Sigmoid colon (tissue), 7 donors: ENCODE measurements around the gene TRMT10C. TPM values are rescaled to one million over a fixed set of nuclear protein-coding genes. Genes with fewer than 3 reads are reported as not detected.
"Not testable (repeated sequence)": the region's sequence is repeated elsewhere in the genome, so short reads cannot be mapped to it uniquely, and the experiment has no call there.

Source experiments
- DNase-seq: peaks from one replicate; pipeline ENCODE4 v3.0.0-alpha.2; 2019
- H3K27ac ChIP-seq, 4 donors: fragments of 200-600 bp; sonication (generic); one replicate each; pipeline ENCODE4 v1.5.1; 2016 to 2019; ENCODE audit warnings: mild to moderate bottlenecking in 1 of 4
- H3K27me3 ChIP-seq, 3 donors: fragments of 200-600 bp; sonication (generic); one replicate each; pipeline ENCODE4 v1.5.1; 2019; ENCODE audit warnings: mild to moderate bottlenecking in 1 of 3
- H3K36me3 ChIP-seq, 4 donors: fragments of 200-600 bp; sonication (generic); one replicate each; pipeline ENCODE4 v1.5.1; 2016 to 2019
- H3K4me1 ChIP-seq, 4 donors: fragments of 200-600 bp; sonication (generic); one replicate each; pipeline ENCODE4 v1.5.1; 2017 to 2019
- H3K4me3 ChIP-seq, 4 donors: fragments of 200-600 bp; sonication (generic); one replicate each; pipeline ENCODE4 v1.5.1; 2017 to 2019; ENCODE audit warnings: mild to moderate bottlenecking in 2 of 4, moderate library complexity in 1 of 4
- H3K9me3 ChIP-seq, 4 donors: fragments of 200-600 bp in 3 of 4; sonication (generic) in 3 of 4; one replicate each; pipeline versions ENCODE4 v1.5.1 to v1.6.1; 2013 to 2019
- CTCF ChIP-seq, 4 experiments: fragments of 450-650 bp in 3 of 4; fragments of 200-600 bp in 1 of 4; IDR thresholded peaks; one replicate each; pipeline ENCODE4 v1.5.1; 2016 to 2019; ENCODE audit warnings: antibody characterized with exemption in 4 of 4, mild to moderate bottlenecking in 3 of 4, moderate library complexity in 2 of 4
- EP300 ChIP-seq, 4 donors: sonication (generic); formaldehyde crosslinking; IDR thresholded peaks; one replicate each; pipeline ENCODE4 v1.6.1; 2017; ENCODE audit warnings: antibody characterized with exemption in 4 of 4
- POLR2A ChIP-seq, 2 donors: fragments of 450-650 bp; IDR thresholded peaks; one replicate each; pipeline ENCODE4 v1.6.1; 2016; ENCODE audit warnings: antibody characterized with exemption in 2 of 2, mild to moderate bottlenecking in 2 of 2, moderate library complexity in 2 of 2
- POLR2AphosphoS5 ChIP-seq, 4 donors: sonication (generic); formaldehyde crosslinking; IDR thresholded peaks; one replicate each; pipeline ENCODE4 v1.6.1; 2017; ENCODE audit warnings: antibody characterized with exemption in 4 of 4
- WGBS, 2 donors: extraction: QIAGEN DNeasy Blood & Tissue Kit; methylation state at CpG; one replicate each; pipeline ENCODE4 v1.1.7; 2013; 5-methylcytosine and 5-hydroxymethylcytosine counted together
- intact Hi-C: fragments of 100-400 bp; cut with DNase I; formaldehyde crosslinking; loops from one replicate; pipeline ENCODE4 v1.15.1; 2023
- polyA plus RNA-seq, 3 donors: library from polyadenylated mRNA; stranded (reverse); fragments of 200-250 nt; gene quantifications; one replicate each; pipeline ENCODE4 v1.2.3, GENCODE V29; 2013
- total RNA-seq, 4 donors: library from RNA; depleted of rRNA; stranded (reverse); fragments of >200 nt; gene quantifications; one replicate each; pipeline ENCODE4 v1.1.0, GENCODE V29; 2016
- donor health status: healthy with polysubstance abuse.
- donor health status: Bipolar disorder and iron deficiency.
- donor health status: healthy.

Gene TRMT10C
- total and polyA plus RNA-seq, 7 donors: 15.0 to 29.1 (median 19.7) TPM

- no peak for DNase-seq
- H3K36me3 ChIP-seq: no peaks in the 10 kb centered on the region
- WGBS, 2 donors: 62 to 76% methylated on average over 1 of the region's 1 CpG
- H3K27ac ChIP-seq: no peak overlapping the region
- H3K27me3 ChIP-seq: no peaks in the 10 kb centered on the region
- no peak for TF ChIP-seq CTCF (IDR thresholded peaks at IDR 0.05)
- no peak for TF ChIP-seq POLR2A (IDR thresholded peaks at IDR 0.05)
- TF ChIP-seq EP300 (IDR thresholded peaks at IDR 0.05): no peak
- no peak for TF ChIP-seq POLR2AphosphoS5 (IDR thresholded peaks at IDR 0.05)
- H3K4me1 ChIP-seq: no peaks in the 10 kb centered on the region
- no peak overlapping the region for H3K4me3 ChIP-seq
- no peaks in the 10 kb centered on the region for H3K9me3 ChIP-seq
- intact Hi-C loops: no loop called here
These were observed 12.2 kb upstream of the TRMT10C start for GRCh38 chr3:101549473-101549872.

- H3K4me3 ChIP-seq, DNase-seq, H3K36me3 ChIP-seq, H3K4me1 ChIP-seq, intact Hi-C loops, H3K9me3 ChIP-seq, H3K27ac ChIP-seq: not testable (repeated sequence)
- WGBS, 2 donors: 95 to 98% methylated on average over 50 of the region's 50 CpGs
- H3K27me3 ChIP-seq: peaks cover 0 to 12% (median 0%) of the 10 kb centered on the region in 3 donors
These were observed 10.1 kb upstream of the TRMT10C start for GRCh38 chr3:101551359-101552081.

DNA sequence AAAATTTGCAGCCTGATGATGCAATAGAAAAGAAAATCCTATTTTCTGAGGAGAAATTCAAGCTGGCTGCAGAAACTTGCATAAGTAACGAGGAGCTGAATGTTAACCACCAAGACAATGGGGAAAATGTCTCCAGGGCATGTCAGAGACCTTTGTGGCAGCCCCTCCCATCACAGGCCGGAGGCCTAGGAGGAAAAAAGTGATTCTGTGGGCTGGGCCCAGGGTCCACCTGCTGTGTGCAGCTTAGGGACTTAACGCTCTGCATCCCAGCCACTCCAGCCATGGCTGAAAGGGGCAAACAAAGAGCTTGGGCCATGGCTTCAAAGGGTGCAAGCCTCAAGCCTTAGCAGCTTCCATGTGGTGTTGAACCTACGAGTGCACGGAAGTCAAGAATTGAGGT is 8.3 kb upstream of the TRMT10C start:
- WGBS, 2 donors: 84 to 92% methylated on average over 5 of the region's 5 CpGs
- H3K27ac ChIP-seq, H3K9me3 ChIP-seq, intact Hi-C loops, DNase-seq, H3K36me3 ChIP-seq, H3K4me3 ChIP-seq, H3K4me1 ChIP-seq: not testable (repeated sequence)
- H3K27me3 ChIP-seq: peaks cover 0 to 27% (median 0%) of the 10 kb centered on the region in 3 donors

DNA sequence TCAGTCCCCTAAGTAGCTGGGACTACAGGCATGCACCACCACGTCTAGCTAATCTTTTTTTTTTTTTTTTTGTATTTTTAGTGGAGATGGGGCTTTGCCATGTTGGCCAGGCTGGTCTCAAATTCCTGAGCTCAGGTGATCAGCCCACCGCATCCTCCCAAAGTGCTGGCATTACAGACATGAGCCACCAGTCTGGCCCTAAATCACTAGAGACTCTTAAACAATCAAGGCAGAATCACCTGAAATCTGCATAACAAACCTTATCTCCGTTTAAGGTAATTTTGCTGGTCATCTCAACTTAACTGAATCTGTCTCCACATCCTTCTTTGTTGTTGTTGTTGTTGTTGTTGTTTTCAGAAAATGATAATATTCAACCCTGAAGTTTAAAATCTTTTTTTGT is 5.6 kb upstream of the TRMT10C start:
- H3K27me3 ChIP-seq: peaks cover 0 to 42% (median 0%) of the 10 kb centered on the region in 3 donors
- no peak for TF ChIP-seq POLR2A (IDR thresholded peaks at IDR 0.05)
- no peak for TF ChIP-seq EP300 (IDR thresholded peaks at IDR 0.05)
- no peak for TF ChIP-seq CTCF (IDR thresholded peaks at IDR 0.05)
- no peak for TF ChIP-seq POLR2AphosphoS5 (IDR thresholded peaks at IDR 0.05)

GRCh38 chr3:101567528-101568317 is 6.1 kb downstream of the TRMT10C start:
- Histone ChIP-seq H3K27ac (no peak overlapping the region), H3K9me3 (no peaks in the 10 kb centered on the region), H3K36me3 (peaks cover 0 to 33% (median 2%) of the 10 kb centered on the region in 4 donors), H3K4me1 (peaks cover 0 to 21% (median 13%) of the 10 kb centered on the region in 4 donors), H3K4me3 (no peak overlapping the region), H3K27me3 (no peaks in the 10 kb centered on the region)
- intact Hi-C loops: no loop called here
- WGBS, 2 donors: 81 to 87% methylated on average over 6 of the region's 6 CpGs
- no peak for DNase-seq
- TF ChIP-seq POLR2A (IDR thresholded peaks at IDR 0.05) (no peak), CTCF (IDR thresholded peaks at IDR 0.05) (no peak), POLR2AphosphoS5 (IDR thresholded peaks at IDR 0.05) (no peak), EP300 (IDR thresholded peaks at IDR 0.05) (no peak)

More for the DNA sequence above, 5.6 kb upstream of the TRMT10C start:
- 52 to 70% methylated on average over 3 of the region's 3 CpGs for WGBS, 2 donors
- Histone ChIP-seq H3K4me3 (no peak overlapping the region), H3K4me1 (no peaks in the 10 kb centered on the region), H3K27ac (no peak overlapping the region), H3K36me3 (no peaks in the 10 kb centered on the region), H3K9me3 (no peaks in the 10 kb centered on the region)
- intact Hi-C loops: no loop called here
- DNase-seq: no peak
